ENCODE data around the gene CASP7.
"Not testable (repeated sequence)": the region's sequence is repeated elsewhere in the genome, so short reads cannot be mapped to it uniquely, and the experiment has no call there.

The CASP7 gene
- total RNA-seq, result 13.1 to 19.9 reads per million in 2 donors

DNA sequence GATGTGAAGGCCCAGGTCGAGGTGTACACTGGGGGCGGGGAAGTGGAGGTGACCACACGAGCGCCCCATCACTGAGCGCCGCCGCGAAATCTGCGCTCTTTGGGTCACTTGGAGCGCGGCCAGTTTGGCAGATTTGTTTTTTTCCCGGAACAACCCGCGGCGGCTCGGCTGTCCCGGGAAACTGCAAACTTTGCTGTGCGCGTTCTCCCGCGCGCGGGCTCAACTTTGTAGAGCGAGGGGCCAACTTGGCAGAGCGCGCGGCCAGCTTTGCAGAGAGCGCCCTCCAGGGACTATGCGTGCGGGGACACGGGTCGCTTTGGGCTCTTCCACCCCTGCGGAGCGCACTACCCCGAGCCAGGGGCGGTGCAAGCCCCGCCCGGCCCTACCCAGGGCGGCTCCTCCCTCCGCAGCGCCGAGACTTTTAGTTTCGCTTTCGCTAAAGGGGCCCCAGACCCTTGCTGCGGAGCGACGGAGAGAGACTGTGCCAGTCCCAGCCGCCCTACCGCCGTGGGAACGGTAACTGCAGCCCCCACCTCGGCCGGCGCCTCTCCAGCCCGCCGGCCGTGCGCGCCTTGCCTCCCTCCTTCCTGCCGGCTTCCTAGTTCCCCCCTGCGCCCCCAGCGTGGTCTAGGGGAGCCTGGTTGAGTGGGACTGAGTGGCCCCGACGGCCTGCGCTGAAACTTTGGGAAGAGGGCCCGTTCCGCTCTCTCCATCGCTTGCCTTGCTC lies at the start of gene CASP7:
TSS of gene CASP7 (plus strand) at position 450 of the 727 bp plus-strand sequence. CDS start 17,582 bp downstream, outside the sequence.
- peak; percentile 49 to 86 (median 70) for DNase-seq

- DNase-seq, result no peak
Measured at GRCh38 chr10:113630929-113631533, 48.7 kb upstream of the CASP7 start.

DNA sequence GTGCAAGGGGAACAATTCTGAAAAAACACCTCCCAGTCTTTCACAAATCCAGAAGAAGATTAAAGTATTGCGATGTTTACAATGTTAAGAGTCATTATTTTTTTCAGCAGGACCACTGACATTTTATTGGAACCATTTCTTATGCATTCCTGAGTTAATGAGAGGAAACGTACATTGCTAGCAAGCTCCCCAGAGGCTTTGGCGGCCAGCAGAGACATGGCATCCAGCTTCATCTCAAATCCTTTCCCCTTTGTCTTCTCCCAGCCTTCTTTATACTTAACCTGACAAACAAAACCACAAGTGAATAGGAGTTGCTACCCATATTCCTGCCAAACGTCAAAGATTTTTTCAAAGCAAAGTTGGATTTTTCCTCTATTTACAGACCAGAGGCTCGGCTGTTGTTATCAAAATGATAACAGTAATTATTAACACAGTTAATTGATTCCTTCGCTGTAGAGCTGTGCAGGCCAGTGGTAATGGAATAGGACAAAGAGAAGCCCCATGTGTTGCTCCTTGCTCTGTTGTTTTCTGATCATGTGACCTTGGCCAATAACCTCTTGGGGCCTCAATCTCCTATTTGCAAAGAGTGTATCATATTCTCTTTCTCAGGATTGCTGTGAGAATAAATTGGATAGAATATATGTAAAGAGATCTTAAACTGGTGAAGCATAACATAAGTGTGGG lies 47.9 kb upstream of the CASP7 start:
- DNase-seq, result no peak

GRCh38 chr10:113639966-113640365 lies 39.7 kb upstream of the CASP7 start:
- no peak for DNase-seq

GRCh38 chr10:113641702-113642101 lies 38.0 kb upstream of the CASP7 start:
- no peak for DNase-seq

DNA sequence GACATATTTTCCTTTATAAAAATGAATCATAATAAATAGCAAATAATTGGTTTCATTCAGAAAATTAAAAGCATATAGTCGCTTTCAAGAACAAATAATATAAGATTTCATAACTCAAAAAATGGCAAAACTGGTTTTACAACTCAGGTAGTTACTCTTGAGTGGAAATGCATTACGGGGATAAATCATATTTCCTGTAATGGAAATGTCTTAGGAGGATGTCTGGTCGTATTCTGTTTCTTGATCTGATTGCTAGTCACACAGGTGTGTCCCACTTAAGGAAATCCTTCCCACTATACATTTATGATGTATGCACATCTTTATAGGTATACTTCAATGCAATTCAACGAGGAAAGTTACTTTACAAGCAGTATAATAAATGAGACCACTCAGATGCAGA lies 36.5 kb upstream of the CASP7 start:
- no peak for DNase-seq

GRCh38 chr10:113644185-113645120 lies 35.3 kb upstream of the CASP7 start:
- no peak for DNase-seq

GRCh38 chr10:113646336-113647201 lies 33.1 kb upstream of the CASP7 start:
- no peak for DNase-seq

GRCh38 chr10:113647812-113648211 lies 31.9 kb upstream of the CASP7 start:
- DNase-seq, result no peak

GRCh38 chr10:113648478-113648877 lies 31.2 kb upstream of the CASP7 start:
- no peak for DNase-seq

DNA sequence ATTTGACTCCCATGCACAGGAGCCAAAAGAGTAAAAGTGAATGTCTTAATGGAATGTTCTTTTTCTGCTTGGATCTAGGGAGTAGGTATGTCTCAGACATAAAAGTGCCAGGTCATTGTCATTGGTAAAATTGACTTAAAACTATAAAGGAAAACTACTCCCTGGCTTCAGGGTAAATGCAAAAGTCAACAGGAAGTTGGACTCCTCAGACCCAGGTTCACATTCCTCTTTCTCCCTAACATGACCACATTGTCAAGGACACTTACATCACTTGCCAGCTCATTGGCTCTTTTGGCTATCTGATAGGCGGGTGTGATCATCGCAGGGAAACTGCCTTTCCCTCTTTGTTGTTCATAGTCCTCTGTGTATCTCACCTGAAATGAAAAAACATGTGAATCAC lies 29.5 kb upstream of the CASP7 start:
- DNase-seq, result no peak

GRCh38 chr10:113651021-113651420 lies 28.7 kb upstream of the CASP7 start:
- no peak for DNase-seq

- no peak for DNase-seq
Measured at GRCh38 chr10:113651898-113652297, 27.8 kb upstream of the CASP7 start.

DNA sequence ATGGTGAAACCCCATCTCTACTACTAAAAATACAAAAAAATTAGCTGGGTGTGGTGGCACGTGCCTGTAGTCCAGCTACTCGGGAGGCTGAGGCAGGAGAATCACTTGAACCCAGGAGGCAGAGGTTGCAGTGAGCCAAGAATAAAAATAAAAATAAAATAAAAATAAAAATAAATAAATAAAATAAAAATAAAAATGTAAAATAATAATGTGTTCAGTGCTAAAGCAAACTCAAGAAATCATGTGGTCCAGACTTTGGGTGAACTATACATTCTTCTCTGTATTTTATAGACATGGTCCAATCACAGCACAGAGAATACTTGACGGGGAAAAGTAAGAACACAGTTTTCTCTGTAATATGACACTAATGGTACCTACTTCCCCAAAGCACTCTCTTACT lies 27.3 kb upstream of the CASP7 start:
- not testable (repeated sequence) for DNase-seq

GRCh38 chr10:113656896-113657295 lies 22.8 kb upstream of the CASP7 start:
- no peak for DNase-seq

DNA sequence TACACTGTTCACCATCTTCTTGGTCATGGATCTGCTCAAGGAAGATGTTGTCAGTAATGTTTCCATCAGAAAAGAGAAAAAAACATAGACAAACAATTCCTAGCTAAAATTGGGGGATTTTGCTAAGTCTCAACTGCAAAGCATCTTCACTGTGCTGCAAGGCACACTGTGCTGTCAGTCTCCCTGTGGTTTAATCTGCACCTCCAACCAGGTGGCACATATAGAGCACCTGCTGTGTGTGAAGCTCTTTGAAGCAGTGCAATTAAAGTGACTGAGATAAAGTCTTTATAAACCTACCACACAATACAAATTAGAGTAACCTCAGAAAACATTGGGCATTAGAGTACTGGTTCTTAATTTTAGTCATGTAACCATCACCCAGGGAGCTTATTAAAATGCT lies 22.2 kb upstream of the CASP7 start:
- no peak for DNase-seq

- DNase-seq, result no peak
Measured at GRCh38 chr10:113661332-113661731, 18.4 kb upstream of the CASP7 start.

- DNase-seq, result no peak
Measured at GRCh38 chr10:113663142-113663541, 16.6 kb upstream of the CASP7 start.

GRCh38 chr10:113663908-113664307 lies 15.8 kb upstream of the CASP7 start, which contains the start of gene NRAP:
TSS of gene NRAP (minus strand) at chr10:113664041. CDS start at chr10:113663882, 159 bp downstream.
- DNase-seq, result no peak

DNA sequence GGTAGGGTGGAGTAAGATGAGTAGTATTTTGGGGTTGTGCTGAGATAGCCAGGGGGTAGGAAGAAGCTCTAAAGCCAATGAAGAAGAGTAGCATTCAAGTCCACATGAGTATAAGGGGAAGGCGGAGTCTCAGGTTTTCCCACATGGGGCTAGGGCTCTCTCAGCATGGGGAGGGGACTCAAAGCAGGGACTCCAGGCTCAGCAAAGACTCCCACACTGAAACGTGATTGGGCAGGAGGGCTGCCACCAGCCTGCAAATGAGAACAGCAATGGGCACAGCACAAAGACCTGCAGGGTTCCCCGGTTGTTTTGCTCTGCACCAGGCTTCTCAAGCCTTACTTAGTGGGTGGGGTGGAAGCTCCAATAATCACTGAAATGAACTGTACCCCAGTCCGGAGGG lies 14.4 kb upstream of the CASP7 start:
- DNase-seq, result no peak

GRCh38 chr10:113665806-113666354 lies 13.8 kb upstream of the CASP7 start:
- no peak for DNase-seq
